DOHH2 (cell line): Measurements from ENCODE around the gene KCNQ1.

Experiments
- H3F3A ChIP-seq: fragments of 200-600 bp; sonication (generic), shearing (Covaris generic); 2 replicates; pipeline ENCODE4 v1.6.0; 2016; ENCODE audit warnings: antibody characterized with exemption, mild to moderate bottlenecking; ENCODE audit not compliant: control insufficient read depth, insufficient read depth
- H3K27ac ChIP-seq: fragments of 200-600 bp; sonication (generic); 2 replicates; pipeline ENCODE4 v1.5.1; 2014; ENCODE audit warnings: low read depth, mild to moderate bottlenecking, low read length, moderate library complexity
- H3K27me3 ChIP-seq: fragments of 200-600 bp; sonication (generic); 2 replicates; pipeline ENCODE4 v1.6.1; 2014; ENCODE audit warnings: mild to moderate bottlenecking, low read length, mixed read lengths; ENCODE audit not compliant: control insufficient read depth
- H3K36me3 ChIP-seq: fragments of 200-600 bp; sonication (generic); 2 replicates; pipeline ENCODE4 v1.6.1; 2014; ENCODE audit warnings: mild to moderate bottlenecking, low read length, moderate library complexity, mixed read lengths; ENCODE audit not compliant: control insufficient read depth
- H3K4me1 ChIP-seq: fragments of 200-600 bp; sonication (generic); 2 replicates; pipeline ENCODE4 v1.6.1; 2014; ENCODE audit warnings: mild to moderate bottlenecking, low read length, mixed read lengths; ENCODE audit not compliant: control insufficient read depth
- H3K4me2 ChIP-seq: fragments of 200-600 bp; sonication (generic); 2 replicates; pipeline ENCODE4 v1.6.0; 2014; ENCODE audit warnings: mild to moderate bottlenecking, low read length, moderate library complexity
- H3K4me3 ChIP-seq: fragments of 200-600 bp; sonication (generic); 2 replicates; pipeline ENCODE4 v1.5.1; 2014; ENCODE audit warnings: mild to moderate bottlenecking, low read length, mixed read lengths
- H3K79me2 ChIP-seq: fragments of 200-600 bp; sonication (generic); 2 replicates; pipeline ENCODE4 v1.6.1; 2014; ENCODE audit warnings: mild to moderate bottlenecking, low read length, mixed read lengths; ENCODE audit not compliant: control insufficient read depth
- H3K9me2 ChIP-seq: fragments of 200-600 bp; sonication (generic); replicated peaks from 2 replicates; pipeline ENCODE4 v1.6.1; 2014; ENCODE audit warnings: mild to moderate bottlenecking, low read length, mixed read lengths; ENCODE audit not compliant: control insufficient read depth
- H3K9me3 ChIP-seq: fragments of 200-600 bp; sonication (generic); 2 replicates; pipeline ENCODE4 v1.6.1; 2014; ENCODE audit warnings: antibody characterized with exemption, low read length, mixed read lengths; ENCODE audit not compliant: control insufficient read depth, insufficient read depth
- H4K20me1 ChIP-seq: fragments of 200-600 bp; sonication (generic); 2 replicates; pipeline ENCODE4 v1.6.0; 2014; ENCODE audit warnings: low read depth, mild to moderate bottlenecking, antibody characterized with exemption, low read length, moderate library complexity; ENCODE audit not compliant: control insufficient read depth, insufficient read depth
- CTCF ChIP-seq: fragments of 200-600 bp; sonication (generic); IDR thresholded peaks from one replicate; pipeline ENCODE4 v1.5.1; 2014; ENCODE audit warnings: antibody characterized with exemption, mild to moderate bottlenecking, low read depth, low read length; ENCODE audit not compliant: poor library complexity, severe bottlenecking
- EZH2phosphoT487 ChIP-seq: fragments of 200-600 bp; sonication (generic); IDR thresholded peaks from 2 replicates; pipeline ENCODE4 v1.6.1; 2017; ENCODE audit warnings: borderline replicate concordance, mild to moderate bottlenecking, antibody characterized with exemption, low read length, moderate library complexity, mixed read lengths

Gene KCNQ1

DNA sequence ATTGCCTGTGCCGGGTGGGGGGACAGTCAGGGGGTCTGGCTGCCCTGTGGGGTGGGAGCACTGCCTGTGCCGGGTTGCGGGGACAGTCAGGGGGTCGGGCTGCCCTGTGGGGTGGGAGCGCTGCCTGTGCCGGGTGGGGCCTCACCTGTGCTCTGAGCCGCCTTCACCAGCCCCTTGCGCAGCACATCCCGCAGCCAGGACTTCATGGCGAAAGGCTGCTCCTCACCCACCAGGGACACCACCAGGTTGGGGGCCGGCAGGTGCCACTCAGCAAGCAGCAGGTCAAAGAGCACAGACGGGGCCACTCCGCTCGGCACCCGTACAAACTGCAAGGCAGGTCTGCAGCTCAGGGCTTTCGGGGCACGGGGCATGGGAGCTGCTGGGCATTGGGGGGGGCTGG is 22.8 kb upstream of the KCNQ1 start:
- no peak overlapping the region for H3K27ac ChIP-seq
- H3K4me1 ChIP-seq = no peaks in the 10 kb centered on the region
- H4K20me1 ChIP-seq = no peaks in the 10 kb centered on the region
- H3K4me3 ChIP-seq = no peak overlapping the region
- H3K4me2 ChIP-seq = no peak overlapping the region
- no peaks in the 10 kb centered on the region for H3K9me2 ChIP-seq
- no peaks in the 10 kb centered on the region for H3K27me3 ChIP-seq
- no peaks in the 10 kb centered on the region for H3K9me3 ChIP-seq
- H3F3A ChIP-seq = no peaks in the 10 kb centered on the region
- no peaks in the 10 kb centered on the region for H3K79me2 ChIP-seq
- H3K36me3 ChIP-seq = no peaks in the 10 kb centered on the region
- TF ChIP-seq CTCF (no peak), EZH2phosphoT487 (no peak)

DNA sequence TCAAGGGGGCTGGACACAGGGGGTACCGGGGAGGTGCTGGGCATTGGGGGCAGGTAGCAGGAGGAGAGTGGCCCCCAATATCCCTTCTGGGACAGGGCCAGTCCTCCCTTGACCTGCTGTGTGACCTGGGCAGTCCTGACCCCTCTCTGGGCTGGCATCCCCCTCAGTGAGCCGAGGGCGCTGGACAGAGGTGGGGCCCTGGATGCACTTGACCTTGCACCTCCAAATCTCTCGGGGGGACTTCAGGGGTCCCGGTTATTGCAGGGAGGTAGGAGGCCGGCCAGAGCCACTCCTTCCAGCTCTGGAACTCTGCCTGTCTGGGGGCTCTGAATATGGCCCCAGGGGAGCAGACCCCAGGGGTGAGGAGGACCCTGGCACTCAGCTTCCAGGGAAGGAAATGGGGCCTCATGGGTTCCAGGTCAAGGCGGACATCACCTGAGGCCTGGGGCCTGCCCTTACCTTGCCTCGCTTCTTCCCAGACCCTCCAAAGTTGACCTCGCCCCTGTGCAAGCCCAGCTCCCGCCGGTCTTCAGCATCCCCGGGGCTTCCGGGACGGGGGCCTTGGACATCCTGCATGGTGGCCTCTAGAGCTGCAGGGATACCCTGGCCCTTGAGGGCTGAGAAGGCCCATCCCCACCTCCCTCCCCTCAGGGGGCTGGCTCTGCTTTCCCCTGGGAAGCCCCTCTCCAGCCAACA is 22.2 kb upstream of the KCNQ1 start:
- Histone ChIP-seq H3K79me2 (no peaks in the 10 kb centered on the region), H3K9me3 (no peaks in the 10 kb centered on the region), H3K27me3 (no peaks in the 10 kb centered on the region), H3K9me2 (no peaks in the 10 kb centered on the region), H3K4me2 (no peak overlapping the region), H3K4me3 (no peak overlapping the region), H3K36me3 (no peaks in the 10 kb centered on the region), H3K4me1 (no peaks in the 10 kb centered on the region), H3K27ac (no peak overlapping the region), H3F3A (no peaks in the 10 kb centered on the region), H4K20me1 (no peaks in the 10 kb centered on the region)
- TF ChIP-seq CTCF (no peak), EZH2phosphoT487 (no peak)

GRCh38 chr11:2423157-2424025 is 21.4 kb upstream of the KCNQ1 start:
- Histone ChIP-seq H3K4me2 (no peak overlapping the region), H3K79me2 (no peaks in the 10 kb centered on the region), H3K27ac (no peak overlapping the region), H3F3A (no peaks in the 10 kb centered on the region), H3K9me3 (no peaks in the 10 kb centered on the region), H3K4me1 (no peaks in the 10 kb centered on the region), H3K27me3 (no peaks in the 10 kb centered on the region), H4K20me1 (no peaks in the 10 kb centered on the region), H3K36me3 (no peaks in the 10 kb centered on the region), H3K9me2 (no peaks in the 10 kb centered on the region), H3K4me3 (no peak overlapping the region)
- TF ChIP-seq EZH2phosphoT487 (no peak), CTCF (no peak)
